Measurements from ENCODE around the gene SIL1.

The SIL1 gene

GRCh38 chr5:138949223-138949574 is 249.0 kb downstream of the SIL1 start:
- Histone ChIP-seq H3K36me3 (ENCODE audit: insufficient read depth, low read length) (no peaks in the 10 kb centered on the region), H3F3A (ENCODE audit: insufficient read depth, low read length) (no peaks in the 10 kb centered on the region), H3K4me2 (ENCODE audit: low read length) (no peak overlapping the region), H3K9me2 (ENCODE audit: low read depth, low read length) (no peaks in the 10 kb centered on the region), H4K20me1 (ENCODE audit: insufficient read depth, low read length) (no peaks in the 10 kb centered on the region), H3K27ac (ENCODE audit: low read depth, low read length, poor library complexity, severe bottlenecking) (no peak overlapping the region), H2AFZ (ENCODE audit: low read length) (no peak overlapping the region), H3K27me3 (ENCODE audit: insufficient read depth, low read length) (no peaks in the 10 kb centered on the region), H3K79me2 (ENCODE audit: insufficient read depth, low read length) (no peaks in the 10 kb centered on the region), H3K9ac (ENCODE audit: low read length) (no peak overlapping the region), H3K9me3 (ENCODE audit: low read length) (no peaks in the 10 kb centered on the region), H3K4me1 (ENCODE audit: insufficient read depth, low read length, severe bottlenecking) (peaks cover 15% of the 10 kb centered on the region), H3K4me3 (ENCODE audit: low read depth, low read length, poor library complexity, severe bottlenecking) (no peak overlapping the region)
- TF ChIP-seq, protein P1, sequence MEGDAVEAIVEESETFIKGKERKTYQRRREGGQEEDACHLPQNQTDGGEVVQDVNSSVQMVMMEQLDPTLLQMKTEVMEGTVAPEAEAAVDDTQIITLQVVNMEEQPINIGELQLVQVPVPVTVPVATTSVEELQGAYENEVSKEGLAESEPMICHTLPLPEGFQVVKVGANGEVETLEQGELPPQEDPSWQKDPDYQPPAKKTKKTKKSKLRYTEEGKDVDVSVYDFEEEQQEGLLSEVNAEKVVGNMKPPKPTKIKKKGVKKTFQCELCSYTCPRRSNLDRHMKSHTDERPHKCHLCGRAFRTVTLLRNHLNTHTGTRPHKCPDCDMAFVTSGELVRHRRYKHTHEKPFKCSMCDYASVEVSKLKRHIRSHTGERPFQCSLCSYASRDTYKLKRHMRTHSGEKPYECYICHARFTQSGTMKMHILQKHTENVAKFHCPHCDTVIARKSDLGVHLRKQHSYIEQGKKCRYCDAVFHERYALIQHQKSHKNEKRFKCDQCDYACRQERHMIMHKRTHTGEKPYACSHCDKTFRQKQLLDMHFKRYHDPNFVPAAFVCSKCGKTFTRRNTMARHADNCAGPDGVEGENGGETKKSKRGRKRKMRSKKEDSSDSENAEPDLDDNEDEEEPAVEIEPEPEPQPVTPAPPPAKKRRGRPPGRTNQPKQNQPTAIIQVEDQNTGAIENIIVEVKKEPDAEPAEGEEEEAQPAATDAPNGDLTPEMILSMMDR (IDR thresholded peaks at IDR 0.05; ENCODE audit: low read length), result no peak
- TF ChIP-seq EZH2 (IDR thresholded peaks at IDR 0.05; ENCODE audit: borderline replicate concordance, low read length), result no peak

GRCh38 chr5:138948471-138949222 is 249.5 kb downstream of the SIL1 start:
- Histone ChIP-seq H3K9me2 (ENCODE audit: low read depth, low read length) (no peaks in the 10 kb centered on the region), H4K20me1 (ENCODE audit: insufficient read depth, low read length) (no peaks in the 10 kb centered on the region), H3K9me3 (ENCODE audit: low read length) (no peaks in the 10 kb centered on the region), H3K36me3 (ENCODE audit: insufficient read depth, low read length) (no peaks in the 10 kb centered on the region), H3F3A (ENCODE audit: insufficient read depth, low read length) (no peaks in the 10 kb centered on the region), H3K27ac (ENCODE audit: low read depth, low read length, poor library complexity, severe bottlenecking) (no peak overlapping the region), H3K9ac (ENCODE audit: low read length) (no peak overlapping the region), H3K4me2 (ENCODE audit: low read length) (no peak overlapping the region), H3K79me2 (ENCODE audit: insufficient read depth, low read length) (no peaks in the 10 kb centered on the region), H3K4me1 (ENCODE audit: insufficient read depth, low read length, severe bottlenecking) (peaks cover 12% of the 10 kb centered on the region), H3K27me3 (ENCODE audit: insufficient read depth, low read length) (no peaks in the 10 kb centered on the region), H2AFZ (ENCODE audit: low read length) (no peak overlapping the region), H3K4me3 (ENCODE audit: low read depth, low read length, poor library complexity, severe bottlenecking) (no peak overlapping the region)
- TF ChIP-seq, protein P1 (IDR thresholded peaks at IDR 0.05; ENCODE audit: low read length), result no peak
- no peak for TF ChIP-seq EZH2 (IDR thresholded peaks at IDR 0.05; ENCODE audit: borderline replicate concordance, low read length)

DNA sequence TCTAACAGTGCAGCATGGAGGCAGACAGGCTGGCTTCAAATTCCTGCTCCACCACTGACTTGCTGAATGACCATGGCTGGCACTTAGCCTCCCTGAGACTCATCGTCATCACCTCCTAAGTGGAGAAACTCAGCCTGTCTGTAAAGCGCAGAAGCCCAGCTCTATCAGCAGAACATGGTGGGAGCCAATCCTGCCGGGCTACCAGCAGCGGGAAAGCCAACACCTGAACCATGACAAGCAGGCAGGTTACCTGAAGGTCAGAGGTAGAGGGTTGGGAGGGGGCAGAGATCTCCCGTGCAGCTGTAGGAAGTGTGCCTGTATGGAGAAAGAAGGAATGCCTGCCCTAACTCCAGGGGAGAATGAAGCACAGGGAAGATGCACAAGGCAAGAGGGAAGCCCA is 250.4 kb downstream of the SIL1 start:
- no peaks in the 10 kb centered on the region for H4K20me1 ChIP-seq (ENCODE audit: insufficient read depth, low read length)
- H3F3A ChIP-seq (ENCODE audit: insufficient read depth, low read length), result no peaks in the 10 kb centered on the region
- no peaks in the 10 kb centered on the region for H3K36me3 ChIP-seq (ENCODE audit: insufficient read depth, low read length)
- TF ChIP-seq, protein P1 (IDR thresholded peaks at IDR 0.05; ENCODE audit: low read length), result no peak
- TF ChIP-seq EZH2 (IDR thresholded peaks at IDR 0.05; ENCODE audit: borderline replicate concordance, low read length), result no peak
- H3K27me3 ChIP-seq (ENCODE audit: insufficient read depth, low read length), result no peaks in the 10 kb centered on the region
- no peaks in the 10 kb centered on the region for H3K79me2 ChIP-seq (ENCODE audit: insufficient read depth, low read length)
- H2AFZ ChIP-seq (ENCODE audit: low read length), result no peak overlapping the region
- H3K4me1 ChIP-seq (ENCODE audit: insufficient read depth, low read length, severe bottlenecking), result peaks cover 3% of the 10 kb centered on the region
- H3K9me3 ChIP-seq (ENCODE audit: low read length), result no peaks in the 10 kb centered on the region
- H3K4me3 ChIP-seq (ENCODE audit: low read depth, low read length, poor library complexity, severe bottlenecking), result no peak overlapping the region
- no peak overlapping the region for H3K4me2 ChIP-seq (ENCODE audit: low read length)
- no peak overlapping the region for H3K27ac ChIP-seq (ENCODE audit: low read depth, low read length, poor library complexity, severe bottlenecking)
- no peaks in the 10 kb centered on the region for H3K9me2 ChIP-seq (ENCODE audit: low read depth, low read length)
- H3K9ac ChIP-seq (ENCODE audit: low read length), result no peak overlapping the region

All from OCI-LY1 (cell line).